HEK293 (cell line): ENCODE data around the gene APOL4.
"Not testable (repeated sequence)": the region's sequence is repeated elsewhere in the genome, so short reads cannot be mapped to it uniquely, and the experiment has no call there.

ENCODE experiments used
- CTCF ChIA-PET: fragments of 350-600 bp; formaldehyde crosslinking; extraction: SDS; loops from one replicate; lab custom pipeline; 2021; ENCODE audit warnings: antibody characterized with exemption; lab: Yijun Ruan, JAX
- POLR2A ChIA-PET: fragments of 300-600 bp; formaldehyde crosslinking; extraction: SDS; loops from one replicate; lab custom pipeline; 2020; ENCODE audit warnings: antibody characterized with exemption, inconsistent platforms; lab: Yijun Ruan, JAX
- H3K27ac ChIP-seq: fragments of 200-500 bp; sonication (Bioruptor generic); 2 replicates; pipeline ENCODE4 v1.5.1; 2014; ENCODE audit warnings: low read depth, low read length, control low read depth, inconsistent platforms; ENCODE audit errors: extremely low read depth
- H3K36me3 ChIP-seq, 2 experiments: fragments of 200-500 bp in 1 of 2; sonication (Bioruptor generic) in 1 of 2; 1 replicate in 1 of 2; 2 replicates in 1 of 2; pipeline ENCODE4 v1.5.1; 2014 to 2017; ENCODE audit warnings: inconsistent platforms in 2 of 2, low read length in 2 of 2; ENCODE audit not compliant: control insufficient read depth in 2 of 2, insufficient read depth in 1 of 2
- H3K4me1 ChIP-seq: fragments of 200-500 bp; sonication (Bioruptor generic); 2 replicates; pipeline ENCODE4 v1.5.1; 2014; ENCODE audit warnings: mild to moderate bottlenecking, low read length, inconsistent platforms; ENCODE audit not compliant: control insufficient read depth, insufficient read depth
- H3K4me3 ChIP-seq: 2 replicates; pipeline ENCODE4 v1.5.1; 2011; ENCODE audit warnings: low read depth, mild to moderate bottlenecking, control low read depth, low read length, moderate library complexity
- H3K9me3 ChIP-seq: fragments of 200-500 bp; sonication (Bioruptor generic); 2 replicates; pipeline ENCODE4 v1.5.1; 2014; ENCODE audit warnings: low read depth, low read length, inconsistent platforms; ENCODE audit not compliant: control insufficient read depth, insufficient read depth
- CTCF ChIP-seq: fragments of 450-650 bp; formaldehyde crosslinking; IDR thresholded peaks from 2 replicates; pipeline ENCODE4 v1.5.1; 2016; ENCODE audit warnings: missing biosample characterization, missing genetic modification characterization
- INSM2 ChIP-seq: fragments of 450-650 bp; formaldehyde crosslinking; IDR thresholded peaks from 2 replicates; pipeline ENCODE4 v1.5.1; 2016; ENCODE audit warnings: missing biosample characterization, missing genetic modification characterization
- ZBTB1 ChIP-seq: fragments of 450-650 bp; formaldehyde crosslinking; IDR thresholded peaks from 2 replicates; pipeline ENCODE4 v1.5.1; 2016; ENCODE audit warnings: missing biosample characterization, missing genetic modification characterization
- ZFP69B ChIP-seq: fragments of 450-650 bp; formaldehyde crosslinking; IDR thresholded peaks from 2 replicates; pipeline ENCODE4 v1.5.1; 2016; ENCODE audit warnings: missing biosample characterization, missing genetic modification characterization
- ZNF114 ChIP-seq: fragments of 450-650 bp; formaldehyde crosslinking; IDR thresholded peaks from 2 replicates; pipeline ENCODE4 v1.5.0; 2017; ENCODE audit warnings: missing biosample characterization, missing genetic modification characterization
- ZNF132 ChIP-seq: fragments of 450-650 bp; formaldehyde crosslinking; IDR thresholded peaks from 2 replicates; pipeline ENCODE4 v1.5.1; 2017; ENCODE audit warnings: missing biosample characterization, missing genetic modification characterization, borderline replicate concordance
- ZNF138 ChIP-seq: fragments of 450-650 bp; formaldehyde crosslinking; IDR thresholded peaks from 2 replicates; pipeline ENCODE4 v1.5.1; 2016; ENCODE audit warnings: missing biosample characterization, missing genetic modification characterization, borderline replicate concordance
- ZNF140 ChIP-seq: fragments of 450-650 bp; formaldehyde crosslinking; IDR thresholded peaks from 2 replicates; pipeline ENCODE4 v1.5.1; 2016; ENCODE audit warnings: missing biosample characterization, missing genetic modification characterization
- ZNF16 ChIP-seq: fragments of 450-650 bp; formaldehyde crosslinking; IDR thresholded peaks from 2 replicates; pipeline ENCODE4 v1.5.1; 2016; ENCODE audit warnings: low read depth, missing biosample characterization, missing genetic modification characterization
- ZNF19 ChIP-seq: fragments of 450-650 bp; formaldehyde crosslinking; IDR thresholded peaks from 2 replicates; pipeline ENCODE4; 2016; ENCODE audit warnings: missing biosample characterization, missing genetic modification characterization, low read depth
- ZNF214 ChIP-seq: fragments of 450-650 bp; formaldehyde crosslinking; IDR thresholded peaks from 2 replicates; pipeline ENCODE4 v1.5.1; 2017; ENCODE audit warnings: missing biosample characterization, mild to moderate bottlenecking, missing genetic modification characterization, borderline replicate concordance
- ZNF341 ChIP-seq: fragments of 450-650 bp; formaldehyde crosslinking; IDR thresholded peaks from 2 replicates; pipeline ENCODE4; 2016; ENCODE audit warnings: low read depth, missing biosample characterization, missing genetic modification characterization
- ZNF366 ChIP-seq: fragments of 450-650 bp; formaldehyde crosslinking; conservative IDR thresholded peaks from 2 replicates; pipeline ENCODE4 v1.5.1; 2016; ENCODE audit warnings: missing biosample characterization, missing genetic modification characterization
- ZNF548 ChIP-seq: fragments of 450-650 bp; formaldehyde crosslinking; IDR thresholded peaks from 2 replicates; pipeline ENCODE4 v1.5.1; 2016; ENCODE audit warnings: missing biosample characterization, missing genetic modification characterization
- ZNF585B ChIP-seq: fragments of 450-650 bp; formaldehyde crosslinking; IDR thresholded peaks from 2 replicates; pipeline ENCODE4 v1.5.1; 2016; ENCODE audit warnings: missing biosample characterization, missing genetic modification characterization
- ZSCAN30 ChIP-seq: fragments of 450-650 bp; IDR thresholded peaks from 2 replicates; pipeline ENCODE4 v1.5.1; 2018; ENCODE audit warnings: missing biosample characterization, mild to moderate bottlenecking, missing genetic modification characterization, moderate library complexity

The APOL4 gene

DNA sequence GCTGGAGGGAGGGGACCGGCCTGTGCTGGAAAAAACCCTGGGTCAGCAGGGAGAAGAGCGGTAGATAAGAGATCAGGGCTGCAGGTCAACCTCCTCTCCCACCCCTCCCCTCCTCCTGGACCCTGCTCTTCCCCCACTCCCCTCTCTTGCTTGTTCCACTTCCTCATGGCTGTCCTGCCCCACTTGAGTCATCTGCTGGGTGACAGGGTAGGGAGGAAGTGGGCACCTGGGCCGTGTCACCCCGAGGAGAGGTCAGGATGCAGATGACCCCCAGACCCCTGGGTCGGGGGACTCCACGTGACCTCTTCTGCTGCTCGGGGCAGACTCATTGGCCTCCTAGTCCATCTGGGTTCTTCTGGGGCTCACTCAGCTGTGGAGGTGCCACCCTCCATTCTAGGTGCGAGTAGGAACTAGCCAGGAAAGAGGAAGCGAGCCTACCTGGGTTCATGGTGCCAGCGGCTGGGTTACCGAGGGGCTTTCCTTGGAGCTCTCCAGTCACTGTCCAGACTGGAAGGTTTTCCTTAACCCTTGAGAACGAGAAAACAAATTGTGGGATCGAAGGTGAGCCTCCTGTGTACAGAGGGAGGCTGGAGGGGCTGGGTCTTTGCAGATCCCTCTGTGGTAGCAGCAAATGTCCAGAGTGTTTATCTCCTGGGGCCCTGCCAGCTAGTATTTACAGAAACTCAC lies 31.2 kb upstream of the APOL4 start:
- TF ChIP-seq ZSCAN30 (tag by site-specific recombination) (no peak), ZNF132 (tag by site-specific recombination) (no peak), ZNF19 (tag by site-specific recombination) (no peak), ZNF341 (tag by site-specific recombination) (no peak), ZNF585B (tag by site-specific recombination) (no peak), ZNF140 (tag by site-specific recombination) (no peak), ZBTB1 (no peak), INSM2 (tag by site-specific recombination) (no peak)
- TF ChIP-seq, all 188 proteins: peak for 0
- Histone ChIP-seq H3K36me3 (peaks cover 0 to 70% of the 10 kb centered on the region in 2 experiments; a peak in 1 of 3 replicates), H3K4me1 (no peaks in the 10 kb centered on the region), H3K9me3 (no peaks in the 10 kb centered on the region), H3K27ac (no peak overlapping the region), H3K4me3 (no peak overlapping the region)
- ChIA-PET POLR2A (no interaction called here), CTCF (interaction anchor here (0.7 to 0.9 kb wide), 3 partner anchors 38 to 55 kb away, joined by 3 to 5 read pairs (median 3); no protein-coding TSS in a partner anchor)

GRCh38 chr22:36231051-36231450 lies 29.4 kb upstream of the APOL4 start:
- peak; percentile 33; the same call in 1 of the 2 replicates for TF ChIP-seq CTCF (tag by site-specific recombination)
- CTCF ChIA-PET = interaction anchor here (2.9 kb wide), 1 partner anchor 9 kb away, joined by 8 read pairs; the partner anchor contains the start of gene APOL2
- H3K4me3 ChIP-seq, POLR2A ChIA-PET, H3K27ac ChIP-seq, H3K9me3 ChIP-seq, H3K4me1 ChIP-seq: not testable (repeated sequence)
- peaks cover 0 to 65% of the 10 kb centered on the region in 2 experiments; a peak in 1 of 3 replicates for H3K36me3 ChIP-seq

- CTCF ChIA-PET = interaction anchor here (0.8 to 2.9 kb wide), 2 partner anchors 10 kb away, joined by 7 to 8 read pairs; partner anchors contain the start of gene APOL2
- H3K4me1 ChIP-seq, POLR2A ChIA-PET: not testable (repeated sequence)
These were observed 28.0 kb upstream of the APOL4 start for GRCh38 chr22:36229649-36230048.

DNA sequence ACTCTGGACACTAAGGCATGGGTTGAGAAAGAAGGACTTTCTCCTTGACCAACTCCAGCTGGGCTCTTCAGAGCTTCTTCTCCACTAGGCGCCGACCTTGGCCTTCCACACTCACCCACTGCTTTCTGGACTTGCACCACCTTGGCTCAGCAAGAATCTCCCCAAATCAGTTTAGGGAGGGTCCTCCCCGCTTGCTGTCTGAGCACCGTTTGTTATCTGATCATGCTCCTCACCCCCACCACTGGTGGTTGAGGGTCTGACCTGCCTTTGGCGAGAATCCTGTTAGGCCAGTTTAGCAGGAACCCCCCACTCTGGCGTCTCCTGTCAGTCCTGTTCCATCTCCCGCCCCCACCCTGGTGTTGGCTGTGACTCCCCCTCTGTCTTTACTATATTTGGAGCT lies 27.3 kb upstream of the APOL4 start:
- TF ChIP-seq ZNF366 (tag by site-specific recombination) (no peak), ZNF140 (tag by site-specific recombination) (no peak), ZNF138 (tag by site-specific recombination) (no peak), ZNF548 (tag by site-specific recombination) (no peak), ZFP69B (tag by site-specific recombination) (no peak), ZNF132 (tag by site-specific recombination) (no peak), ZNF214 (tag by site-specific recombination) (no peak), ZNF114 (tag by site-specific recombination) (no peak), ZNF16 (tag by site-specific recombination) (no peak)
- TF ChIP-seq, all 188 proteins: peak for 0
- no peaks in the 10 kb centered on the region for H3K4me1 ChIP-seq
- POLR2A ChIA-PET = no interaction called here
- H3K9me3 ChIP-seq = no peaks in the 10 kb centered on the region
- CTCF ChIA-PET = interaction anchor here (0.8 kb wide), 1 partner anchor 9 kb away, joined by 7 read pairs; no protein-coding TSS in a partner anchor
- peaks cover 0 to 60% of the 10 kb centered on the region in 2 experiments; a peak in 1 of 3 replicates for H3K36me3 ChIP-seq
- no peak overlapping the region for H3K27ac ChIP-seq
- H3K4me3 ChIP-seq = no peak overlapping the region

More at GRCh38 chr22:36229649-36230048, 28.0 kb upstream of the APOL4 start:
- peaks cover 0 to 60% of the 10 kb centered on the region in 2 experiments; a peak in 1 of 3 replicates for H3K36me3 ChIP-seq
- not testable (repeated sequence) for H3K27ac ChIP-seq, H3K9me3 ChIP-seq, H3K4me3 ChIP-seq

GRCh38 chr22:36228369-36228768 lies 26.8 kb upstream of the APOL4 start:
- H3K9me3 ChIP-seq, CTCF ChIA-PET, POLR2A ChIA-PET, H3K27ac ChIP-seq, H3K4me1 ChIP-seq, H3K4me3 ChIP-seq: not testable (repeated sequence)
- peaks cover 0 to 55% of the 10 kb centered on the region in 2 experiments; a peak in 1 of 3 replicates for H3K36me3 ChIP-seq
